OCI-M2 (cell line): ENCODE measurements around the gene TUSC2.
A peak's percentile ranks its signal among the peaks of the same experiment; 100 is the strongest.
"Not testable (repeated sequence)": the region's sequence is repeated elsewhere in the genome, so short reads cannot be mapped to it uniquely, and the experiment has no call there.

Source experiments
- DNase-seq: peaks from one replicate; lab custom pipeline; 2025; ENCODE audit not compliant: unreplicated experiment; lab: John Stamatoyannopoulos, UW

Gene TUSC2

GRCh38 chr3:50295553-50296431 lies 32.2 kb downstream of the TUSC2 start:
- DNase-seq = no peak

- no peak for DNase-seq
These were observed 33.3 kb downstream of the TUSC2 start for GRCh38 chr3:50294492-50295403.

GRCh38 chr3:50294089-50294488 lies 33.9 kb downstream of the TUSC2 start:
- no peak for DNase-seq

- DNase-seq = no peak
These were observed 34.8 kb downstream of the TUSC2 start for GRCh38 chr3:50293079-50293801.

GRCh38 chr3:50292159-50293078 lies 35.6 kb downstream of the TUSC2 start, which contains the start of gene IFRD2:
Gene IFRD2 (minus strand): TSS chr3:50292429. CDS start chr3:50292274, 155 bp downstream.
- peak; percentile 44 for DNase-seq

- no peak for DNase-seq
These were observed 37.8 kb downstream of the TUSC2 start for GRCh38 chr3:50290161-50290641.

GRCh38 chr3:50289130-50289529 lies 38.9 kb downstream of the TUSC2 start:
- DNase-seq = no peak

- DNase-seq = no peak
These were observed 39.5 kb downstream of the TUSC2 start for GRCh38 chr3:50288387-50289007.

- DNase-seq = no peak
These were observed 40.8 kb downstream of the TUSC2 start for GRCh38 chr3:50287262-50287661.

- DNase-seq = no peak
These were observed 41.4 kb downstream of the TUSC2 start for GRCh38 chr3:50286322-50287227.

- not testable (repeated sequence) for DNase-seq
These were observed 43.9 kb downstream of the TUSC2 start for GRCh38 chr3:50284121-50284520.

- no peak for DNase-seq
These were observed 48.6 kb downstream of the TUSC2 start for GRCh38 chr3:50279255-50280016.

- DNase-seq = no peak
These were observed 49.2 kb downstream of the TUSC2 start, which contains the start of gene LSMEM2 for GRCh38 chr3:50278880-50279224. Gene LSMEM2 (plus strand): TSS chr3:50279087. CDS start chr3:50279114, 27 bp downstream.

- DNase-seq = no peak
These were observed 49.7 kb downstream of the TUSC2 start for GRCh38 chr3:50278123-50278879.

GRCh38 chr3:50276762-50277101 lies 51.3 kb downstream of the TUSC2 start:
- DNase-seq = no peak

GRCh38 chr3:50275996-50276761 lies 51.8 kb downstream of the TUSC2 start:
- no peak for DNase-seq
